Measurements from ENCODE around the gene SFTPB.

The SFTPB gene

DNA sequence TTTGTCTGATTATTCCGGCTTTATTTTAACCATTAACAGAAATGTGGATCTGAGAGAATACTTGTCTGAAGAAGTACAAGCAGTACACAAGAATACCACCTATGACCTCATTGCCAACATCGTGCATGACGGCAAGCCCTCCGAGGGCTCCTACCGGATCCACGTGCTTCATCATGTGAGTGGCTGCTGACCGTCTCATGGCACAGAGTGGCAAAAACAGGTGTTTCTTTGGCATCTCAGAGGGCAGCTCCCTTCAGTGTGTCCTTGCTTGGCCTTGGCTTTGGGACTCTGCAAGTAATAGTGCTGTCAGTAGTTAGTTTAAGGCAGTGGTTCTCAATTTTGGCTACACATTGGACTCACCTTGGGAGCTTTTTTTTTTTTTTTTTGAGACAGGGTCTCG, 23.1 kb downstream of the SFTPB start:
- CTCF ChIA-PET, result interaction anchor here (0.5 to 5.6 kb wide), 2 partner anchors 8 to 175 kb away, joined by 4 to 40 read pairs; no protein-coding TSS in a partner anchor
- POLR2A ChIA-PET, result no interaction called here
- DNase-seq (ENCODE audit: extremely low spot score), result no peak
- TF ChIP-seq, protein P1, sequence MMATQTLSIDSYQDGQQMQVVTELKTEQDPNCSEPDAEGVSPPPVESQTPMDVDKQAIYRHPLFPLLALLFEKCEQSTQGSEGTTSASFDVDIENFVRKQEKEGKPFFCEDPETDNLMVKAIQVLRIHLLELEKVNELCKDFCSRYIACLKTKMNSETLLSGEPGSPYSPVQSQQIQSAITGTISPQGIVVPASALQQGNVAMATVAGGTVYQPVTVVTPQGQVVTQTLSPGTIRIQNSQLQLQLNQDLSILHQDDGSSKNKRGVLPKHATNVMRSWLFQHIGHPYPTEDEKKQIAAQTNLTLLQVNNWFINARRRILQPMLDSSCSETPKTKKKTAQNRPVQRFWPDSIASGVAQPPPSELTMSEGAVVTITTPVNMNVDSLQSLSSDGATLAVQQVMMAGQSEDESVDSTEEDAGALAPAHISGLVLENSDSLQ (IDR thresholded peaks at IDR 0.05), result no peak
- no peak for TF ChIP-seq ELF4 (IDR thresholded peaks at IDR 0.05)
- no peak for TF ChIP-seq L3MBTL2 (conservative IDR thresholded peaks at IDR 0.05)

DNA sequence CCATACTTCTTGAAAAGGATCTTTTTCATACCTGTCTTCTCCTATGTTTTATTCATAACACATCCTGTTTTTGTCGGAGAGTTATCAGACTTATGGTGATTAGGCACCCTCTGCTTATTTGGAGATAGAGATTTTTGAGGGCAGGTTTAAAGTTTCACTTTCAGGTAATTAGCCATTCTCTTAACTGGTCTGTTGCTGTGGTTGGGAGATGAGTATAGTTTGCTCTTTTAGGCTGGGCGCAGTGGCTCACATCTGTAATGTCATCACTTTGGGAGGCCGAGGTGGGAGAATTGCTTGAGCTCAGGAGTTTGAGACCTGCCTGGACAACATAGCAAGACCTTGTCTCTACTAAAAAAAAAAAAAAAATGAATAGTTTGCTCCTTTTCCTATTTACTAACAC, 25.3 kb downstream of the SFTPB start:
- no peak for DNase-seq (ENCODE audit: extremely low spot score)

DNA sequence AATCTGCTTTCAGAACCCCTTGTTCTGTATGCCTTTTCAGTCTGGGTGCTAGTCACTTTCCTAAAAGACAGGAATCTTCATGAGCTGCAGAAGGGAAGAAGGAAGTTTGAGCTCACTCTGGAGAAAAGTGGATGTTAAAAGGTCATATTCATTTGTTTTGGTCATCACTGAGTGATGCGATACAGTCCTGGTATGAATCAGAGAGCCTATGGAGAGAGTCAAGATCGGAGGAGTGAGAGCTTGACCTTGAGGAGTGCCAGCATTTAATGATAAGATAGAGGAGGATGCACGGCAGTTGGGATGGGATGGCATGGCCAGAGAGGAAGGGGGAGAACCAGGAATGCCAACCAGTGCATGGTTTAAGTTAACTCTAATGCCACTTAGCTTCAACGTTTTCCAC, 32.4 kb downstream of the SFTPB start:
- ChIA-PET POLR2A (interaction anchor here (2.4 kb wide), 1 partner anchor 41 kb away, joined by 6 read pairs; the partner anchor contains the start of gene RNF181), CTCF (interaction anchor here (0.6 to 3.0 kb wide), 4 partner anchors 12 to 178 kb away, joined by 3 to 40 read pairs (median 6); partner anchors contain the start of gene MAT2A)
- no peak for TF ChIP-seq ARNT (IDR thresholded peaks at IDR 0.05)
- TF ChIP-seq ELF4 (IDR thresholded peaks at IDR 0.05), result no peak
- TF ChIP-seq SP1 (IDR thresholded peaks at IDR 0.05), result no peak
- no peak for TF ChIP-seq CTBP1 (IDR thresholded peaks at IDR 0.05; ENCODE audit: borderline replicate concordance)
- TF ChIP-seq, protein P1 (IDR thresholded peaks at IDR 0.05), result no peak
- TF ChIP-seq TARDBP (IDR thresholded peaks at IDR 0.05), result no peak
- no peak for DNase-seq (ENCODE audit: extremely low spot score)

More for the DNA sequence above, 25.3 kb downstream of the SFTPB start:
- ChIA-PET CTCF (no interaction called here), POLR2A (no interaction called here)
- TF ChIP-seq ZNF384 (IDR thresholded peaks at IDR 0.05) (no peak), SP1 (IDR thresholded peaks at IDR 0.05) (no peak), FOXK2 (IDR thresholded peaks at IDR 0.05) (no peak), LEF1 (IDR thresholded peaks at IDR 0.05; ENCODE audit: borderline replicate concordance) (no peak), FOXM1 (IDR thresholded peaks at IDR 0.05; ENCODE audit: borderline replicate concordance) (no peak), L3MBTL2 (conservative IDR thresholded peaks at IDR 0.05) (no peak), SUZ12 (IDR thresholded peaks at IDR 0.05) (no peak), CTBP1 (IDR thresholded peaks at IDR 0.05; ENCODE audit: borderline replicate concordance) (no peak), HDGF (IDR thresholded peaks at IDR 0.05; ENCODE audit: borderline replicate concordance) (no peak), NFRKB (IDR thresholded peaks at IDR 0.05) (no peak)
- TF ChIP-seq, protein P1 (IDR thresholded peaks at IDR 0.05), result no peak

DNA sequence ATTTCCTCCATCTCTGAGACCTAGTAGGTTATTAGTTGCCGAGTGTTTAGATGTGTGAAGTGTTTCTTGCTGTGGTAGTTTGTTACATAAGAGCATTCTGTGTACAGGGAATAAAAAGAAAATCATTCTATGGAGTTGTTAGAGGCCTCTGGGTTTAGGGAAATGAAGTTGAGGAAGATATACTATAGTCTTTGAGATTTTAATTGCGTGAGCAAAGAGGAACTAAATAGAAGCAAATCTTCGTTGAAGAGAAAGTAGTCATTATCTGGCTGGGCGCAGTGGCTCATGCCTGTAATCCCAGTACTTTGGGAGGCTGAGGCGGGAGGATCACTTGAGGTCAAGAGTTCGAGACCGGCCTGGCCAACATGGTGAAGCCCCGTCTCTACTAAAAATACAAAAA, 33.0 kb downstream of the SFTPB start:
- no peak for DNase-seq (ENCODE audit: extremely low spot score)
- ChIA-PET CTCF (interaction anchor here (3.0 kb wide), 1 partner anchor 13 kb away, joined by 40 read pairs; no protein-coding TSS in a partner anchor), POLR2A (interaction anchor here (2.4 kb wide), 1 partner anchor 40 kb away, joined by 6 read pairs; the partner anchor contains the start of gene RNF181)
- TF ChIP-seq CTBP1 (IDR thresholded peaks at IDR 0.05; ENCODE audit: borderline replicate concordance) (no peak), ELF4 (IDR thresholded peaks at IDR 0.05) (no peak), NFRKB (IDR thresholded peaks at IDR 0.05) (no peak), ARNT (IDR thresholded peaks at IDR 0.05) (no peak), ZNF384 (IDR thresholded peaks at IDR 0.05) (no peak), FOXK2 (IDR thresholded peaks at IDR 0.05) (no peak), FOXA1 (IDR thresholded peaks at IDR 0.05) (no peak), FOXM1 (IDR thresholded peaks at IDR 0.05; ENCODE audit: borderline replicate concordance) (no peak), LEF1 (IDR thresholded peaks at IDR 0.05; ENCODE audit: borderline replicate concordance) (no peak), BHLHE40 (IDR thresholded peaks at IDR 0.05; ENCODE audit: borderline replicate concordance) (no peak), L3MBTL2 (conservative IDR thresholded peaks at IDR 0.05) (no peak), TARDBP (IDR thresholded peaks at IDR 0.05) (no peak), SUZ12 (IDR thresholded peaks at IDR 0.05) (no peak), SP1 (IDR thresholded peaks at IDR 0.05) (no peak), HDGF (IDR thresholded peaks at IDR 0.05; ENCODE audit: borderline replicate concordance) (no peak)
- TF ChIP-seq, protein P1 (IDR thresholded peaks at IDR 0.05), result no peak

DNA sequence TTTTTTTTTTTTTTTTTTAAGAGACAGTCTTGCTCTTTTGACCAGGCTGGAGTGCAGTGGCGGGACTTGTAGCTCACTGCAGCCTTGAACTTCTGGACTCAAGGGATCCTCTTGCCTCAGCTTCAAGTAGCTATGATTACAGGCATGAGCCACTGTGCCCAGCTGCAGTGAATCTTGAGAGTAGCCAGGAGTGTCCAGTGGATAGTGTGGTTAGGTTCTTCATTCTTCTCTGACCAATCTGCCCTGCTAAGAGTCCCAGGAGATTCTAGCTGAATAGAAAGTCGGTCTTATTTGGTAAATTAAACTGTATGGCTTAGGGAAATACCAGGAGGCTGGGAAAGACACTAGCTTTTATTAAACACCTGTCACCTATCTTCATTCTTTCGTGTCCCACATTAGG, 36.7 kb downstream of the SFTPB start:
- ChIA-PET CTCF (no interaction called here), POLR2A (no interaction called here)
- no peak for TF ChIP-seq LEF1 (IDR thresholded peaks at IDR 0.05; ENCODE audit: borderline replicate concordance)
- TF ChIP-seq HDGF (IDR thresholded peaks at IDR 0.05; ENCODE audit: borderline replicate concordance), result no peak
- TF ChIP-seq ELF4 (IDR thresholded peaks at IDR 0.05), result no peak
- TF ChIP-seq L3MBTL2 (conservative IDR thresholded peaks at IDR 0.05), result no peak
- TF ChIP-seq NFRKB (IDR thresholded peaks at IDR 0.05), result no peak
- TF ChIP-seq ZNF384 (IDR thresholded peaks at IDR 0.05), result no peak
- TF ChIP-seq SP1 (IDR thresholded peaks at IDR 0.05), result no peak
- TF ChIP-seq TARDBP (IDR thresholded peaks at IDR 0.05), result no peak
- TF ChIP-seq FOXA1 (IDR thresholded peaks at IDR 0.05), result no peak
- TF ChIP-seq BHLHE40 (IDR thresholded peaks at IDR 0.05; ENCODE audit: borderline replicate concordance), result no peak
- no peak for TF ChIP-seq ARNT (IDR thresholded peaks at IDR 0.05)
- no peak for TF ChIP-seq SUZ12 (IDR thresholded peaks at IDR 0.05)
- no peak for TF ChIP-seq CTBP1 (IDR thresholded peaks at IDR 0.05; ENCODE audit: borderline replicate concordance)
- no peak for TF ChIP-seq FOXK2 (IDR thresholded peaks at IDR 0.05)
- TF ChIP-seq, protein P1 (IDR thresholded peaks at IDR 0.05), result no peak
- TF ChIP-seq FOXM1 (IDR thresholded peaks at IDR 0.05; ENCODE audit: borderline replicate concordance), result no peak
- no peak for DNase-seq (ENCODE audit: extremely low spot score)
